K562 (cell line): Measurements from ENCODE around the gene TNC. TPM values are rescaled to one million over a fixed set of nuclear protein-coding genes. Genes with fewer than 3 reads are reported as not detected.

ENCODE experiments used
- ZNF124 ChIP-seq: sonication (generic); formaldehyde crosslinking; IDR thresholded peaks from 2 replicates; pipeline ENCODE4 v1.8.1; 2022; ENCODE audit warnings: missing genetic modification reagents
- polyA plus RNA-seq, 8 experiments: library from polyadenylated mRNA; depleted of rRNA in 4 of 8; stranded (reverse) in 5 of 8; unstranded in 3 of 8; fragments of >200 nt; fragmentation: Nextera tagmentation in 2 of 8; fragmentation: Illumina TruSeq in 1 of 8; extraction: Ambion mirVana in 2 of 8; extraction: Trizol in 1 of 8; gene quantifications; 2 replicates each; pipeline versions ENCODE4 v1.2.1 to v1.2.3, GENCODE V29; 2011 to 2014; ENCODE audit warnings: inconsistent platforms in 1 of 8, missing spikeins in 1 of 8
- total RNA-seq, 7 experiments: library from RNA; depleted of rRNA in 6 of 7; stranded (reverse); fragments of >200 nt in 6 of 7; fragmentation: Illumina TruSeq in 2 of 7; extraction: Trizol in 2 of 7; gene quantifications; 2 replicates each; pipeline versions ENCODE4 v1.2.1 to v1.2.3, GENCODE V29; 2011 to 2021; ENCODE audit warnings: low replicate concordance in 1 of 7
- TF ChIP-seq, protein P1 (sequence below), 2 experiments: fragments of 450-650 bp; formaldehyde crosslinking in 1 of 2; IDR thresholded peaks; 2 replicates each; pipeline versions ENCODE4 v1.4.0 to v1.6.1; 2014 to 2020; ENCODE audit warnings: mild to moderate bottlenecking in 2 of 2, borderline replicate concordance in 1 of 2, low read depth in 1 of 2
- TF ChIP-seq, protein P2 (sequence below): fragments of 150-350 bp; IDR thresholded peaks from 2 replicates; pipeline ENCODE4 v1.6.1; 2014; ENCODE audit warnings: low read depth, mild to moderate bottlenecking, low read length, borderline replicate concordance

The TNC gene
- total and polyA plus RNA-seq, 9 of the 15 experiments (the other 6 are each of a cell fraction or from before 2014, with no cell fraction given): under 0.01 to 0.29 TPM; not detected in 7

DNA sequence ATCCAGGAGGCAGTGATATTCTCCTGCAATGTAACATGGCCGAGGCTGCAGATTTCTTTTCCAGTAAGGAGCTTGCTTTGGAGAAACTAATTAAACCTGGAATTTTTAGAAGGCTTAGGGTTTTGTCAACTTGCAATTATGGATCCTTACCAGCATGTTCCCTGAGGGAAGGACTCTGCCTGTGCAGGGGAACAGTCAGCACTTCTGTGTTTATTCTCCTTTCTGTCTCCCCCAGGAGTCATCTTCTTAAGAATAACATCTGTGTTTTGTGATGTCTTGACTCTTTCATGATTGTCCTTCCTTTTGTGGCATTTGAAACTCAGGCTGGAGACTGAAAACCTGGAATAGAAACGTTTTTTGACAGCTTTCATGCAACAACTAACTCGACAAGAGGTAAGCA lies 107.1 kb downstream of the TNC start (continued):
- TF ChIP-seq, protein P1, sequence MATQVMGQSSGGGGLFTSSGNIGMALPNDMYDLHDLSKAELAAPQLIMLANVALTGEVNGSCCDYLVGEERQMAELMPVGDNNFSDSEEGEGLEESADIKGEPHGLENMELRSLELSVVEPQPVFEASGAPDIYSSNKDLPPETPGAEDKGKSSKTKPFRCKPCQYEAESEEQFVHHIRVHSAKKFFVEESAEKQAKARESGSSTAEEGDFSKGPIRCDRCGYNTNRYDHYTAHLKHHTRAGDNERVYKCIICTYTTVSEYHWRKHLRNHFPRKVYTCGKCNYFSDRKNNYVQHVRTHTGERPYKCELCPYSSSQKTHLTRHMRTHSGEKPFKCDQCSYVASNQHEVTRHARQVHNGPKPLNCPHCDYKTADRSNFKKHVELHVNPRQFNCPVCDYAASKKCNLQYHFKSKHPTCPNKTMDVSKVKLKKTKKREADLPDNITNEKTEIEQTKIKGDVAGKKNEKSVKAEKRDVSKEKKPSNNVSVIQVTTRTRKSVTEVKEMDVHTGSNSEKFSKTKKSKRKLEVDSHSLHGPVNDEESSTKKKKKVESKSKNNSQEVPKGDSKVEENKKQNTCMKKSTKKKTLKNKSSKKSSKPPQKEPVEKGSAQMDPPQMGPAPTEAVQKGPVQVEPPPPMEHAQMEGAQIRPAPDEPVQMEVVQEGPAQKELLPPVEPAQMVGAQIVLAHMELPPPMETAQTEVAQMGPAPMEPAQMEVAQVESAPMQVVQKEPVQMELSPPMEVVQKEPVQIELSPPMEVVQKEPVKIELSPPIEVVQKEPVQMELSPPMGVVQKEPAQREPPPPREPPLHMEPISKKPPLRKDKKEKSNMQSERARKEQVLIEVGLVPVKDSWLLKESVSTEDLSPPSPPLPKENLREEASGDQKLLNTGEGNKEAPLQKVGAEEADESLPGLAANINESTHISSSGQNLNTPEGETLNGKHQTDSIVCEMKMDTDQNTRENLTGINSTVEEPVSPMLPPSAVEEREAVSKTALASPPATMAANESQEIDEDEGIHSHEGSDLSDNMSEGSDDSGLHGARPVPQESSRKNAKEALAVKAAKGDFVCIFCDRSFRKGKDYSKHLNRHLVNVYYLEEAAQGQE (IDR thresholded peaks at IDR 0.05; ENCODE audit: borderline replicate concordance): no peak
- TF ChIP-seq, protein P1 (CRISPR knock-in tag; IDR thresholded peaks at IDR 0.05; ENCODE audit: low read depth): no peak
- TF ChIP-seq, protein P2, sequence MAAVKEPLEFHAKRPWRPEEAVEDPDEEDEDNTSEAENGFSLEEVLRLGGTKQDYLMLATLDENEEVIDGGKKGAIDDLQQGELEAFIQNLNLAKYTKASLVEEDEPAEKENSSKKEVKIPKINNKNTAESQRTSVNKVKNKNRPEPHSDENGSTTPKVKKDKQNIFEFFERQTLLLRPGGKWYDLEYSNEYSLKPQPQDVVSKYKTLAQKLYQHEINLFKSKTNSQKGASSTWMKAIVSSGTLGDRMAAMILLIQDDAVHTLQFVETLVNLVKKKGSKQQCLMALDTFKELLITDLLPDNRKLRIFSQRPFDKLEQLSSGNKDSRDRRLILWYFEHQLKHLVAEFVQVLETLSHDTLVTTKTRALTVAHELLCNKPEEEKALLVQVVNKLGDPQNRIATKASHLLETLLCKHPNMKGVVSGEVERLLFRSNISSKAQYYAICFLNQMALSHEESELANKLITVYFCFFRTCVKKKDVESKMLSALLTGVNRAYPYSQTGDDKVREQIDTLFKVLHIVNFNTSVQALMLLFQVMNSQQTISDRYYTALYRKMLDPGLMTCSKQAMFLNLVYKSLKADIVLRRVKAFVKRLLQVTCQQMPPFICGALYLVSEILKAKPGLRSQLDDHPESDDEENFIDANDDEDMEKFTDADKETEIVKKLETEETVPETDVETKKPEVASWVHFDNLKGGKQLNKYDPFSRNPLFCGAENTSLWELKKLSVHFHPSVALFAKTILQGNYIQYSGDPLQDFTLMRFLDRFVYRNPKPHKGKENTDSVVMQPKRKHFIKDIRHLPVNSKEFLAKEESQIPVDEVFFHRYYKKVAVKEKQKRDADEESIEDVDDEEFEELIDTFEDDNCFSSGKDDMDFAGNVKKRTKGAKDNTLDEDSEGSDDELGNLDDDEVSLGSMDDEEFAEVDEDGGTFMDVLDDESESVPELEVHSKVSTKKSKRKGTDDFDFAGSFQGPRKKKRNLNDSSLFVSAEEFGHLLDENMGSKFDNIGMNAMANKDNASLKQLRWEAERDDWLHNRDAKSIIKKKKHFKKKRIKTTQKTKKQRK: no peak
- no peak for TF ChIP-seq ZNF124
- TF ChIP-seq, all 486 proteins: peak for 0
